GM23248 (cell line): Measurements from ENCODE around the gene IGFBPL1.

Source experiments
- EZH2 ChIP-seq: fragments of 200-600 bp; sonication (generic); IDR thresholded peaks from 2 replicates; pipeline ENCODE4 v1.6.1; 2018; ENCODE audit warnings: antibody characterized with exemption, mild to moderate bottlenecking; ENCODE audit not compliant: insufficient read depth, poor library complexity, severe bottlenecking
- EZH2phosphoT487 ChIP-seq: fragments of 200-600 bp; sonication (generic); IDR thresholded peaks from 2 replicates; pipeline ENCODE4 v1.6.1; 2018; ENCODE audit warnings: antibody characterized with exemption, moderate library complexity, mild to moderate bottlenecking, low read depth; ENCODE audit not compliant: insufficient read depth

- no peak for TF ChIP-seq EZH2
- TF ChIP-seq EZH2phosphoT487: no peak
These were observed 43.3 kb downstream of the IGFBPL1 start for GRCh38 chr9:38380872-38381534.
